HG02943 (cell line): ENCODE data around the gene HBM.
"Not testable (repeated sequence)": the region's sequence is repeated elsewhere in the genome, so short reads cannot be mapped to it uniquely, and the experiment has no call there.

Source experiments
- ATAC-seq: cut with Tn5 transposase; IDR thresholded peaks from one replicate; pipeline ENCODE4 v1.9.1; 2021; ENCODE audit warnings: mild to moderate bottlenecking, low read depth, moderate library complexity; ENCODE audit not compliant: unreplicated experiment

HBM gene

DNA sequence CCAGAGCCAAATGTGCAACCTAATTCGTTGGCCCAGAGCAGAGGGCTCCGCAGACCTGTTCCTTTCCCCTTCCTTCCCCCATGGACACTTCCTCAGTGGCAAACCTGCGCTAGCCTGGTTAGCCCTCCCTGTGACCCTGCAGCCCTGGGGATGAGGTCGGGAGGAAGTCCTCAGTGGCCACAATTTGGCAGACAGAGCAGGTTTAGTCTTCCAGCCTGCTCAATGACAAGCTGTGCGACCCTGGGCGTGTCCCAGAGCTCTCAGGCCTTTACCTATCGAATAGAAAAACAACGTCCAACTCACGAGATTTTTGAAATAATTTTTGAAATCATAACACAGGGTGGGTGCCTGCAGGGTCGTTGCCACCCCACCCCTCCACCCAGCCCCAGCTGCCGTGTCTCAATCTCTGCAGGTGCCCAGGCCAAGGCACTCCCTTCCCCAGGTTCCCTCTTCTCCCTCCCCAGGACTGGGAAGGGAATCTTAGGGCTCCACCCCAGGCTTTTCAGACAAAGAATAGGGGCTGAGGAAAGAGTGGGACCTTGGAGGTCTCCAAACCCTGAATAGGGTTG, 1.4 kb downstream of the HBM start:
- no peak for ATAC-seq

DNA sequence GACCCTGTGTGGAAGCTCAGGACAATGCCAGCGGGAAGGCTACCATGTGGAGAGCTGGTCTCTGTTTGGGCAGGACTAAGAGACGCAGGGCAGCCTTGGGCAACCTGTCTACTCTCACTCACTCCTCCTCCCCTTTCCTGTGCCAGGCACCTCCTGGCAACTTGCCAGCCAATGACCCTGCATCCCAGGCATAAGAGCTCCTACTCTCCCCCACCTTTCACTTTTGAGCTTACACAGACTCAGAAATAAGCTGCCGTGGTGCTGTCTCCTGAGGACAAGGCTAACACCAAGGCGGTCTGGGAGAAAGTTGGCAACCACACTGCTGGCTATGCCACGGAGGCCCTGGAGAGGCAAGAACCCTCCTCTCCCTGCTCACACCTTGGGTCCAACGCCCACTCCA, 2.6 kb downstream of the HBM start:
- no peak for ATAC-seq

DNA sequence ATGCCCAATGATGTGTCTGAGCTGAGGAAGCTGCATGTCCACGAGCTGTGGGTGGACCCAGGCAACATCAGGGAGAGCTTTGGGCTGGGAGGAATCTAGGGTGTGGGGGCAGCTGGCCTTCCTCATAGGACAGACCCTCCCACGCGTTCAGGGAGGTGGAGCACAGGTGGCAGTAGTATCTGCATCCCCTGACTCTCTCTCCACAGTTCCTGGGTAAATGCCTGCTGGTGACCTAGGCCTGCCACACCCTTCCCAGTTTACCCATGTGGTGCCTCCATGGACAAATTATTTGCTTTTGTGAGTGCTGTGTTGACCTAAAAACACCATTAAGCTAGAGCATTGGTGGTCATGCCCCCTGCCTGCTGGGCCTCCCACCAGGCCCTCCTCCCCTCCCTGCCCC, 3.2 kb downstream of the HBM start:
- no peak for ATAC-seq

DNA sequence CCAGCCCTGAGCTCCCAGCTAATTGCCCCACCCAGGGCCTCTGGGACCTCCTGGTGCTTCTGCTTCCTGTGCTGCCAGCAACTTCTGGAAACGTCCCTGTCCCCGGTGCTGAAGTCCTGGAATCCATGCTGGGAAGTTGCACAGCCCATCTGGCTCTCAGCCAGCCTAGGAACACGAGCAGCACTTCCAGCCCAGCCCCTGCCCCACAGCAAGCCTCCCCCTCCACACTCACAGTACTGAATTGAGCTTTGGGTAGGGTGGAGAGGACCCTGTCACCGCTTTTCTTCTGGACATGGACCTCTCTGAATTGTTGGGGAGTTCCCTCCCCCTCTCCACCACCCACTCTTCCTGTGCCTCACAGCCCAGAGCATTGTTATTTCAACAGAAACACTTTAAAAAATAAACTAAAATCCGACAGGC, 4.3 kb downstream of the HBM start:
- ATAC-seq: not testable (repeated sequence)

DNA sequence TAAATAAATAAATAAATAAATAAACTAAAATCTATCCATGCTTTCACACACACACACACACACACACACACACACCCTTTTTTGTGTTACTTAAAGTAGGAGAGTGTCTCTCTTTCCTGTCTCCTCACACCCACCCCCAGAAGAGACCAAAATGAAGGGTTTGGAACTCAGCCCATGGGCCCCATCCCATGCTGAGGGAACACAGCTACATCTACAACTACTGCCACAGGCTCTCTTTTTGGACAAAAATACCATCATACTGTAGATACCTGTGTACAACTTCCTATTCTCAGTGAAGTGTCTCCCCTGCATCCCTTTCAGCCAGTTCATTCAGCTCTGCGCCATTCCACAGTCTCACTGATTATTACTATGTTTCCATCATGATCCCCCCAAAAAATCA, 5.0 kb downstream of the HBM start:
- ATAC-seq: no peak

DNA sequence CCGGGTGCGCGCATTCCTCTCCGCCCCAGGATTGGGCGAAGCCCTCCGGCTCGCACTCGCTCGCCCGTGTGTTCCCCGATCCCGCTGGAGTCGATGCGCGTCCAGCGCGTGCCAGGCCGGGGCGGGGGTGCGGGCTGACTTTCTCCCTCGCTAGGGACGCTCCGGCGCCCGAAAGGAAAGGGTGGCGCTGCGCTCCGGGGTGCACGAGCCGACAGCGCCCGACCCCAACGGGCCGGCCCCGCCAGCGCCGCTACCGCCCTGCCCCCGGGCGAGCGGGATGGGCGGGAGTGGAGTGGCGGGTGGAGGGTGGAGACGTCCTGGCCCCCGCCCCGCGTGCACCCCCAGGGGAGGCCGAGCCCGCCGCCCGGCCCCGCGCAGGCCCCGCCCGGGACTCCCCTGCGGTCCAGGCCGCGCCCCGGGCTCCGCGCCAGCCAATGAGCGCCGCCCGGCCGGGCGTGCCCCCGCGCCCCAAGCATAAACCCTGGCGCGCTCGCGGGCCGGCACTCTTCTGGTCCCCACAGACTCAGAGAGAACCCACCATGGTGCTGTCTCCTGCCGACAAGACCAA, 6.7 kb downstream of the HBM start, which contains the start of gene HBA2:
Gene HBA2, plus strand, starts transcription at position 503 of the 568 bp plus-strand sequence. Its CDS starts 37 bp downstream, at position 540.
- ATAC-seq: not testable (repeated sequence)

DNA sequence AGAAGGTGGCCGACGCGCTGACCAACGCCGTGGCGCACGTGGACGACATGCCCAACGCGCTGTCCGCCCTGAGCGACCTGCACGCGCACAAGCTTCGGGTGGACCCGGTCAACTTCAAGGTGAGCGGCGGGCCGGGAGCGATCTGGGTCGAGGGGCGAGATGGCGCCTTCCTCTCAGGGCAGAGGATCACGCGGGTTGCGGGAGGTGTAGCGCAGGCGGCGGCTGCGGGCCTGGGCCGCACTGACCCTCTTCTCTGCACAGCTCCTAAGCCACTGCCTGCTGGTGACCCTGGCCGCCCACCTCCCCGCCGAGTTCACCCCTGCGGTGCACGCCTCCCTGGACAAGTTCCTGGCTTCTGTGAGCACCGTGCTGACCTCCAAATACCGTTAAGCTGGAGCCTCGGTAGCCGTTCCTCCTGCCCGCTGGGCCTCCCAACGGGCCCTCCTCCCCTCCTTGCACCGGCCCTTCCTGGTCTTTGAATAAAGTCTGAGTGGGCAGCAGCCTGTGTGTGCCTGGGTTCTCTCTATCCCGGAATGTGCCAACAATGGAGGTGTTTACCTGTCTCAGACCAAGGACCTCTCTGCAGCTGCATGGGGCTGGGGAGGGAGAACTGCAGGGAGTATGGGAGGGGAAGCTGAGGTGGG, 7.6 kb downstream of the HBM start:
- ATAC-seq: not testable (repeated sequence)

DNA sequence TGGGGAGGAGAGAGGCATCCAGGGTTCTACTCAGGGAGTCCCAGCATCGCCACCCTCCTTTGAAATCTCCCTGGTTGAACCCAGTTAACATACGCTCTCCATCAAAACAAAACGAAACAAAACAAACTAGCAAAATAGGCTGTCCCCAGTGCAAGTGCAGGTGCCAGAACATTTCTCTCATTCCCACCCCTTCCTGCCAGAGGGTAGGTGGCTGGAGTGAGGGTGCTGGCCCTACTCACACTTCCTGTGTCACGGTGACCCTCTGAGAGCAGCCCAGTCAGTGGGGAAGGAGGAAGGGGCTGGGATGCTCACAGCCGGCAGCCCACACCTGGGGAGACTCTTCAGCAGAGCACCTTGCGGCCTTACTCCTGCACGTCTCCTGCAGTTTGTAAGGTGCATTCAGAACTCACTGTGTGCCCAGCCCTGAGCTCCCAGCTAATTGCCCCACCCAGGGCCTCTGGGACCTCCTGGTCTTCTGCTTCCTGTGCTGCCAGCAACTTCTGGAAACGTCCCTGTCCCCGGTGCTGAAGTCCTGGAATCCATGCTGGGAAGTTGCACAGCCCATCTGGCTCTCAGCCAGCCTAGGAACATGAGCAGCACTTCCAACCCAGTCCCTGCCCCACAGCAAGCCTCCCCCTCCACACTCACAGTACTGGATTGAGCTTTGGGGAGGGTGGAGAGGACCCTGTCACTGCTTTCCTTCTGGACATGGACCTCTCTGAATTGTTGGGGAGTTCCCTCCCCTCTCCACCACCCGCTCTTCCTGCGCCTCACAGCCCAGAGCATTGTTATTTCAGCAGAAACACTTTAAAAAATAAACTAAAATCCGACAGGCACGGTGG, 8.4 kb downstream of the HBM start:
- not testable (repeated sequence) for ATAC-seq

DNA sequence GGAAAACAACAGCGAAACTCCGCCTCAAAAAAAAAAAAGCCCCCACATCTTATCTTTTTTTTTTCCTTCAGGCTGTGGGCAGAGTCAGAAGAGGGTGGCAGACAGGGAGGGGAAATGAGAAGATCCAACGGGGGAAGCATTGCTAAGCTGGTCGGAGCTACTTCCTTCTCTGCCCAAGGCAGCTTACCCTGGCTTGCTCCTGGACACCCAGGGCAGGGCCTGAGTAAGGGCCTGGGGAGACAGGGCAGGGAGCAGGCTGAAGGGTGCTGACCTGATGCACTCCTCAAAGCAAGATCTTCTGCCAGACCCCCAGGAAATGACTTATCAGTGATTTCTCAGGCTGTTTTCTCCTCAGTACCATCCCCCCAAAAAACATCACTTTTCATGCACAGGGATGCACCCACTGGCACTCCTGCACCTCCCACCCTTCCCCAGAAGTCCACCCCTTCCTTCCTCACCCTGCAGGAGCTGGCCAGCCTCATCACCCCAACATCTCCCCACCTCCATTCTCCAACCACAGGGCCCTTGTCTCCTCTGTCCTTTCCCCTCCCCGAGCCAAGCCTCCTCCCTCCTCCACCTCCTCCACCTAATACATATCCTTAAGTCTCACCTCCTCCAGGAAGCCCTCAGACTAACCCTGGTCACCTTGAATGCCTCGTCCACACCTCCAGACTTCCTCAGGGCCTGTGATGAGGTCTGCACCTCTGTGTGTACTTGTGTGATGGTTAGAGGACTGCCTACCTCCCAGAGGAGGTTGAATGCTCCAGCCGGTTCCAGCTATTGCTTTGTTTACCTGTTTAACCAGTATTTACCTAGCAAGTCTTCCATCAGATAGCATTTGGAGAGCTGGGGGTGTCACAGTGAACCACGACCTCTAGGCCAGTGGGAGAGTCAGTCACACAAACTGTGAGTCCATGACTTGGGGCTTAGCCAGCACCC, 9.5 kb downstream of the HBM start:
- ATAC-seq: no peak

DNA sequence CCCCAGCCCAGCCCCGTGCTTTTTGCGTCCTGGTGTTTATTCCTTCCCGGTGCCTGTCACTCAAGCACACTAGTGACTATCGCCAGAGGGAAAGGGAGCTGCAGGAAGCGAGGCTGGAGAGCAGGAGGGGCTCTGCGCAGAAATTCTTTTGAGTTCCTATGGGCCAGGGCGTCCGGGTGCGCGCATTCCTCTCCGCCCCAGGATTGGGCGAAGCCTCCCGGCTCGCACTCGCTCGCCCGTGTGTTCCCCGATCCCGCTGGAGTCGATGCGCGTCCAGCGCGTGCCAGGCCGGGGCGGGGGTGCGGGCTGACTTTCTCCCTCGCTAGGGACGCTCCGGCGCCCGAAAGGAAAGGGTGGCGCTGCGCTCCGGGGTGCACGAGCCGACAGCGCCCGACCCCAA, 10.2 kb downstream of the HBM start:
- ATAC-seq: not testable (repeated sequence)

DNA sequence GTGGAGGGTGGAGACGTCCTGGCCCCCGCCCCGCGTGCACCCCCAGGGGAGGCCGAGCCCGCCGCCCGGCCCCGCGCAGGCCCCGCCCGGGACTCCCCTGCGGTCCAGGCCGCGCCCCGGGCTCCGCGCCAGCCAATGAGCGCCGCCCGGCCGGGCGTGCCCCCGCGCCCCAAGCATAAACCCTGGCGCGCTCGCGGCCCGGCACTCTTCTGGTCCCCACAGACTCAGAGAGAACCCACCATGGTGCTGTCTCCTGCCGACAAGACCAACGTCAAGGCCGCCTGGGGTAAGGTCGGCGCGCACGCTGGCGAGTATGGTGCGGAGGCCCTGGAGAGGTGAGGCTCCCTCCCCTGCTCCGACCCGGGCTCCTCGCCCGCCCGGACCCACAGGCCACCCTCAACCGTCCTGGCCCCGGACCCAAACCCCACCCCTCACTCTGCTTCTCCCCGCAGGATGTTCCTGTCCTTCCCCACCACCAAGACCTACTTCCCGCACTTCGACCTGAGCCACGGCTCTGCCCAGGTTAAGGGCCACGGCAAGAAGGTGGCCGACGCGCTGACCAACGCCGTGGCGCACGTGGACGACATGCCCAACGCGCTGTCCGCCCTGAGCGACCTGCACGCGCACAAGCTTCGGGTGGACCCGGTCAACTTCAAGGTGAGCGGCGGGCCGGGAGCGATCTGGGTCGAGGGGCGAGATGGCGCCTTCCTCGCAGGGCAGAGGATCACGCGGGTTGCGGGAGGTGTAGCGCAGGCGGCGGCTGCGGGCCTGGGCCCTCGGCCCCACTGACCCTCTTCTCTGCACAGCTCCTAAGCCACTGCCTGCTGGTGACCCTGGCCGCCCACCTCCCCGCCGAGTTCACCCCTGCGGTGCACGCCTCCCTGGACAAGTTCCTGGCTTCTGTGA, 11.0 kb downstream of the HBM start, which contains the start of gene HBA1:
Gene HBA1, plus strand, starts transcription at position 204 of the 906 bp plus-strand sequence. Its CDS starts 37 bp downstream, at position 241.
- not testable (repeated sequence) for ATAC-seq

DNA sequence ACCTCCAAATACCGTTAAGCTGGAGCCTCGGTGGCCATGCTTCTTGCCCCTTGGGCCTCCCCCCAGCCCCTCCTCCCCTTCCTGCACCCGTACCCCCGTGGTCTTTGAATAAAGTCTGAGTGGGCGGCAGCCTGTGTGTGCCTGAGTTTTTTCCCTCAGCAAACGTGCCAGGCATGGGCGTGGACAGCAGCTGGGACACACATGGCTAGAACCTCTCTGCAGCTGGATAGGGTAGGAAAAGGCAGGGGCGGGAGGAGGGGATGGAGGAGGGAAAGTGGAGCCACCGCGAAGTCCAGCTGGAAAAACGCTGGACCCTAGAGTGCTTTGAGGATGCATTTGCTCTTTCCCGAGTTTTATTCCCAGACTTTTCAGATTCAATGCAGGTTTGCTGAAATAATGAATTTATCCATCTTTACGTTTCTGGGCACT, 11.6 kb downstream of the HBM start:
- ATAC-seq: no peak

DNA sequence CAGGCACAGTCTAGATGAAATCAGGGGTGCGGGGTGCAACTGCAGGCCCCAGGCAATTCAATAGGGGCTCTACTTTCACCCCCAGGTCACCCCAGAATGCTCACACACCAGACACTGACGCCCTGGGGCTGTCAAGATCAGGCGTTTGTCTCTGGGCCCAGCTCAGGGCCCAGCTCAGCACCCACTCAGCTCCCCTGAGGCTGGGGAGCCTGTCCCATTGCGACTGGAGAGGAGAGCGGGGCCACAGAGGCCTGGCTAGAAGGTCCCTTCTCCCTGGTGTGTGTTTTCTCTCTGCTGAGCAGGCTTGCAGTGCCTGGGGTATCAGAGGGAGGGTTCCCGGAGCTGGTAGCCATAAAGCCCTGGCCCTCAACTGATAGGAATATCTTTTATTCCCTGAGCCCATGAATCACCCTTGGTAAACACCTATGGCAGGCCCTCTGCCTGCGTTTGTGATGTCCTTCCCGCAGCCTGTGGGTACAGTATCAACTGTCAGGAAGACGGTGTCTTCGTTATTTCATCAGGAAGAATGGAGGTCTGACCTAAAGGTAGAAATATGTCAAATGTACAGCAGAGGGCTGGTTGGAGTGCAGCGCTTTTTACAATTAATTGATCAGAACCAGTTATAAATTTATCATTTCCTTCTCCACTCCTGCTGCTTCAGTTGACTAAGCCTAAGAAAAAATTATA, 12.3 kb downstream of the HBM start:
- ATAC-seq: no peak

DNA sequence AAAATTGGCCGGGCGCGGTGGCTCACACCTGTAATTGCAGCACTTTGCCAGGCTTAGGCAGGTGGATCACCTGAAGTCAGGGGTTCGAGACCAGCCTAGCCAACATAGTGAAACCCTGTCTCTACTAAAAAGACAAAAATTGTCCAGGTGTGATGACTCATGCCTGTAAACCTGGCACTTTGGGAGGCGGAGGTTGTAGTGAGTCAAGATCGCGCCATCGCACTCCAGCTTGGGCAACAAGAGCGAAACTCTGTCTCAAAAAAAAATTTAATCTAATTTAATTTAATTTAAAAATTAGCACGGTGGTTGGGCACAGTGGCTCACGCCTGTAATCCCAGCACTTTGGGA, 12.9 kb downstream of the HBM start:
- ATAC-seq: no peak

DNA sequence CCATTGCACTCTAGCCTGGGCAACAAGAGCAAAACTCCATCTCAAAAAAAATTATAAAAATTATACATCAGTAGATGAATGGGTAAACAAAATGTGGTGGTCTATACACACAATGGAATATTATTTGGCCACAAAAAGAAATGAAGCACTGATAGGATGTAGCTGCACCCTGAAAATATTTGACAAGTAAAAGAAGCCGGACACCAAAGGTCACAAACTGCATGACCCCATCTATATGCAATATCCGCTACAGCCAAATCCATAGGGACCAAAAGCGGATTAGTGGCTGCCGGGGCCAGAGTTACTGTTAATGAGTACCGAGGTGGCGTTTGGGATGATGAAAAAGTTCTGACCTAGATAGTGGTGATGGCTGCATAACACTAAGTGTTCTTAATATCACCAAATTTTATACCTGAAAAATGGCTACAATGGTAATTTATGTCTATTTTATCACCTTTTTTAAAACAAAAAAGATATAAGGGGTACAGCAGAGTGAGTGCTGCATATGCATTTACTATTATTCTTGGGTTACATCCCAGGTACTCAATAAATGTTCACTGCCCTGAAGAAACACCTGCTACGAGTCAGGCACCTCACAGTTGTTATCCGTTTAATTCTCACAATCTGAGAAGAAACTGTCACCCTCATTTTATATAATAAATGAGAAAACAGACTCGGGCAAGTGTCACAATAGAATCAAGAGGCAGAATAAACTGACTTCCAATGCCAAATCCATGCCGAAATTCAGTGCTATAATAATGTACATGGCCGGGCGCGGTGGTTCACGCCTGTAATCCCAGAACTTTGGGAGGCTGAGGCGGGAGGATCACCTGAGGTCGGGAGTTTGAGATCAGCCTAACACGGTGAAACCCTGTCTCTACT, 13.7 kb downstream of the HBM start:
- no peak for ATAC-seq

DNA sequence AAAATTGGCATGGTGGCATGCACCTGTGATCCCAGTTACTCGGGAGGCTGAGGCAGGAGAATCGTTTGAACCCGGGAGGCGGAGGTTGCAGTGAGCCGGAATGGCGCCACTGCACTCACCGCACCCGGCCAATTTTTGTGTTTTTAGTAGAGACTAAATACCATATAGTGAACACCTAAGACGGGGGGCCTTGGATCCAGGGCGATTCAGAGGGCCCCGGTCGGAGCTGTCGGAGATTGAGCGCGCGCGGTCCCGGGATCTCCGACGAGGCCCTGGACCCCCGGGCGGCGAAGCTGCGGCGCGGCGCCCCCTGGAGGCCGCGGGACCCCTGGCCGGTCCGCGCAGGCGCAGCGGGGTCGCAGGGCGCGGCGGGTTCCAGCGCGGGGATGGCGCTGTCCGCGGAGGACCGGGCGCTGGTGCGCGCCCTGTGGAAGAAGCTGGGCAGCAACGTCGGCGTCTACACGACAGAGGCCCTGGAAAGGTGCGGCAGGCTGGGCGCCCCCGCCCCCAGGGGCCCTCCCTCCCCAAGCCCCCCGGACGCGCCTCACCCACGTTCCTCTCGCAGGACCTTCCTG, 14.4 kb downstream of the HBM start, which contains the start of gene HBQ1:
Gene HBQ1, plus strand, starts transcription at position 359 of the 575 bp plus-strand sequence. Its CDS starts 28 bp downstream, at position 387.
- no peak for ATAC-seq
